ENCODE measurements around the gene DHX58.

DHX58 gene

DNA sequence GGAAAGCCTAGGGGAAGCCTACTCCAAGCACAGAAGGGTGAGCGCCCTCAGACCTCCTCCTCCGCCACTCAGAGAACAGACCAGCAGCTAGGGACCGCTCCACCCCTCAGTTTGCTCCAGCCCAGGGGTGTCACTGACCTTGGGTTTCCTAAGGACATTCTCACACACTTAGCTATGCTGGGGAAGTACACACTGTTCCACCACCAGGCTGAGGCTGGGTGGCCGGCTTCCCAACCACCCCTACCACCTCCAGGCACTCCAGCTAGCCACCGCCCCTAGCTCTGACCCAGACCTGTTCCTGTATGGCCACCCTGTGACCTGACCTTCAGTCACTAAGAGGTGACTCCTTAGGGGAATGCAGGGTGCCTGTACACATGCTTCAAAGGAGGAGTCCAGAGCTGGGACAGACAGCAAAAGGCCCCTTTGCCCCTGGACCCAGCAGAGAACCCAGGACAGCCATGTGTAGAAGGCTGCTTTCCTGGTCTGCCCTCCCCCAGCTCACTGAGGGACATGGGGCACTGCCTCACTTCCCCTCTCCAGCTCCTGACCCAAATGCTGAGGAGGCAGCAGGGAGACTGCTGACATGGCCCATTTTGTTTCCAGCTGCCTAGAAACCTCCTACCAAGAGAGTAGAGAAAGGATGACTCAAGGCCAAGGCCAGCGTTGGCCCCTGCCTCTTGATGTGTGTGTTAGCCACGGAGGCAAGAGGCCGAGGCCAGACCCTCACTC, 16.8 kb upstream of the DHX58 start:
- DNase-seq (ENCODE audit: low read depth, low spot score), result no peak

DNA sequence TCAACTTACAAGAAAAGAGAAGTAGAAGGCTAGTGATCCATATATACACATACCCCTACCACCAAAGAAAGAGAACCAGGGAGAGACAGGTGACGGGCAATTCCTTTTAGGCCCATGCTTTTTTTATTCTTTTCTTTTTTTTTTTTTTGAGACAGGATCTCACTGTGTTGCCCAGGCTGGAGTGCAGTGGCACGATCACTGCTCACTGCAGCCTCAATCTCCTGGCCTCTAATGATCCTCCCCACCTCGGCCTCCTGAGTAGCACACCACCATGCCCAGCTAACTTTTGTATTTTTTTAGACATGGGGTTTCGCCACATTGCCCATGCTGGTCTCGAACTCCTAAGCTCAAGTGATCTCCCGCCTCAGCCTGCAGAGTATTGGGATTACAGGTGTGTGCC, 14.9 kb upstream of the DHX58 start:
- no peak for DNase-seq (ENCODE audit: low read depth, low spot score)

DNA sequence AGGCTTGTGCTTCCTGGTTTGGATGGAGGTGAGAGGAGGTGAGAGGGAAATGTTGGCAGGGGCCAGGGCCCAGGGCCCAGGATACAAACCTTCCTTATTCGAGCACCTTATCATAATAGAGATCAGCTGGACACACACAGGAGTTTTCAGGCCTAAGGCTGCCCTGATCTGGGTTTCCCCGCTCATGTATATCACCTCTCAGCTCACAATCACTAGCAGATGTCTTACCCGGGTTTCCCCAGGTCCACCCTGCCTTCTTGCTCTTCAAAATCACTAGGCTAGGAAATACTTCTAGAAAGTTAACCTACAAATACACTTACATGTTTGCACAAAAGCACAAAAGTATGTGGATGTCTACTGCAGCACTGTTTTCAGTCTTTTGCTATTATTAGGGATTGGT, 14.3 kb upstream of the DHX58 start:
- no peak for DNase-seq (ENCODE audit: low read depth, low spot score)

DNA sequence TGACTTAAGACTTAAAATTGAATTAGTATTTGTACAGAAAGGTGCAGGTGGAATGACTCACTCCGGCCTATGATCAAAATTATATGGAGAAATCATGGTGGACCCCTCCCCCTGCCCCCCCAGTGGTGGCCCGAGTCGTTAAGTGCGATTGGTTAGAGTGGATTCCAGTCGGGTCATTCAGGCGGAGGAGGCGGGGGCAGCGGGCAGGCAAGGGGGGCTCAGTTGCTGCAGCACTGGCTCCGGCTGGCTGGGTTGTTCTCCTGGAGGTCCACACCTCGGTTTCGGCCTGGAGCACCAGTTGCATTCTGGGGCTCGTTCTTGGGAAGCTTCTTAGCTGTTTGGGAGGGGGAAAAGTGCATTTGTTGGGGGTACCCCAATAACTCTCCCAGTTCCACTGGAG, 13.1 kb upstream of the DHX58 start:
- no peak for DNase-seq (ENCODE audit: low read depth, low spot score)

DNA sequence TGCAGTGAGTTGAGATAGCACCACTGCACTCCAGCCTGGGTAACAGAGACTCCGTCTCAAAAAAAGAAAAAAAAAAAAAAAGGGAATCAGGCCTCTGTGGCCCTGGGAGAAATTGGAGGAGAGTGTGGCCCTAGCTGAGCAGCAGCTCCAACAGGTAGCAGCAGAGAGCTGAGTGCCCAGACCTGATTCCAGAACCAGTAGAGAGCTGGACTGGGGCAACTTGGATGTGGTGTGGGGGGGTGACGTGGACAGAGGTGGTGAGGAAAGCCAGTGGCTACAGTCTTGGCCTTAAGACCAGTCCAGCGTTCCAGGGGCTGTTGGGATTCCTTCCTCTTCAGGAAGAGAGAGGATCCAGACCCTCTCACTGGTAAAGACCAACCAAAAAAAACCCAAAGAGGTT, 11.7 kb upstream of the DHX58 start:
- DNase-seq (ENCODE audit: low read depth, low spot score), result no peak

DNA sequence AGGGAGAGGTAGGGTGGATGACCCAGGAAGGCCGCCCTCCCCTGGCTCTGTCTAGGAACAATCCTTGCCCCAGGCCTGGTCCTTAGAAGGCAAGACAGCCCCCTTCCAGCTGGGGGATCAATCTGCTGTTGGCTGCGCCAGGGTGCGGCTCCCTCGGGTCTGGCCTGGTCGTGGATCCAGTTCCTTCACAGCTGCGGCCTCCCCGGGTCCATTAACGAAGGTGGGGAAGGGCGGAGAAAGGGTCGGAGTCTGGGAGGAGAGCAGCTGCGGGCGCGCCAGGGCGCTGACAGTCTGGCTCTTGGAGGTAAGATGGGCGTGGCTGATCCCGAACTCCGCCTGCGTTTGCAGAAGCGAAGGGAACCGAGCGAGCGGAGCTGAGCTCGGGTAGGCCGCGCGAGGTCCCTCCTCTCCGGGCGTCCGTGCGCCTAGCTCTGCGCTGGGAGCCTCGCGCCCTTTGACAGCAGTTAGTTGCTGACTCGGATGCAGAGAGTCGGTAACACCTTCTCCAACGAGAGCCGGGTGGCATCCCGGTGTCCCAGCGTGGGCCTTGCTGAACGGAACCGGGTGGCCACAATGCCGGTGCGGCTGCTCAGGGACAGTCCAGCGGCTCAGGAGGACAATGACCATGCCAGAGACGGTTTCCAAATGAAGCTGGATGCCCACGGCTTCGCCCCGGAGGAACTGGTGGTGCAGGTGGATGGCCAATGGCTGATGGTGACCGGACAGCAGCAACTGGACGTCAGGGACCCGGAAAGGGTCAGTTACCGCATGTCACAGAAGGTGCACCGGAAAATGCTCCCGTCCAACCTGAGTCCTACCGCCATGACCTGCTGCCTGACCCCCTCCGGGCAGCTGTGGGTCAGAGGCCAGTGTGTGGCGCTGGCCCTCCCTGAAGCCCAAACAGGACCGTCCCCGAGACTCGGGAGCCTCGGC, 10.1 kb upstream of the DHX58 start, which contains the start of gene HSPB9:
Gene HSPB9, plus strand, starts transcription at position 434 of the 933 bp plus-strand sequence. Its CDS starts 47 bp downstream, at position 481.
- DNase-seq (ENCODE audit: low read depth, low spot score), result no peak

DNA sequence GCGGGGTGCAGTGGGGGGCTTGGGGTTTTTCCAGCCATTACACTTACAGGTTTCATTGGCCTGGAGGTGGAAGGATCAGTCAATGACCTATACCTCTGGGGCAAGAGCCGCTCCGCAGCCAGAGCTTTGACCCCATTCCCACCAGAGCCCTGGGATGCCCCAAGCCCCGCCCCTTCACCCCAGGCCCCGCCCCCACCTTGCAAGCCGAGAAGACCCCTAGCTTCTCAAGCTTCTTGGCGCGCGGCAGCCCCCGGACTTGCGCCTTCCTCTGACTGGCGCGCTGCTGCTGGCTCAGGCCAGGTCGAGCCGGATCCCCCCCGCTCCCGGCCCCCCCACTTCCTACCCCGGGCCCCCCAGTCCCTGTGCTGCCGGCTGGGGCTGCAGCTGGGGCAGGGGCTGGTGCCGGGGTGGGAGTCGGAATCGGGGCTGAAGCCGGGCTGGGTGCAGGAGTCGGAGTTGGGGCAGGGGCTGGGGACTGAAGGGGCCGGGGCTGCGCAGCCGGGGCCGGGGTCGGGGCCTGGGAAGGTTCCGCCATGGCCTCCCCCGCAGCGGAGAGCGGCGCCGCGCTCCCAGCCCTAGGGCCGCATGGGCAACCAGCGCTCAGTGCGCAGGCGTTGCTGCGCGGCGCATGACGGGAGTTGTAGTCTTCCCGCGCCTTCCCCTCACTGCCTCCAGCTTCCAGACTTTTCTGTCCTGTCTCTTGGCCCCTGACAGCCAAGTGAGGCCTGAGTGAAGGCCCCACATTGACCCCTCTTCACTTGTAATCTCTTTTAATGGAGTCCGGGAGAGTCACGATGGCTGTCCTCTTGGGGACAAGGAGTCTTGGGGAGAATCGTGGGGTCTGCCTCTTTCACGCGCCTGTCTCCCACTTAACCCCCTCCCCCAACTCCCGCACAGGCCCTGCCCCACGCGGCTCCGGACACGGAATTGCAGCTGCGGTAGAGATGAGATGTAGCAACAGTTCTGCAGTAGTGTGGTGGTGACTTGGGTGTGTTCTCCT, 8.6 kb upstream of the DHX58 start, which contains the start of gene KAT2A:
Gene KAT2A, minus strand, starts transcription at position 598 of the 1,000 bp plus-strand sequence. Its CDS starts 63 bp downstream, at position 535.
- DNase-seq (ENCODE audit: low read depth, low spot score), result peak; percentile 39

DNA sequence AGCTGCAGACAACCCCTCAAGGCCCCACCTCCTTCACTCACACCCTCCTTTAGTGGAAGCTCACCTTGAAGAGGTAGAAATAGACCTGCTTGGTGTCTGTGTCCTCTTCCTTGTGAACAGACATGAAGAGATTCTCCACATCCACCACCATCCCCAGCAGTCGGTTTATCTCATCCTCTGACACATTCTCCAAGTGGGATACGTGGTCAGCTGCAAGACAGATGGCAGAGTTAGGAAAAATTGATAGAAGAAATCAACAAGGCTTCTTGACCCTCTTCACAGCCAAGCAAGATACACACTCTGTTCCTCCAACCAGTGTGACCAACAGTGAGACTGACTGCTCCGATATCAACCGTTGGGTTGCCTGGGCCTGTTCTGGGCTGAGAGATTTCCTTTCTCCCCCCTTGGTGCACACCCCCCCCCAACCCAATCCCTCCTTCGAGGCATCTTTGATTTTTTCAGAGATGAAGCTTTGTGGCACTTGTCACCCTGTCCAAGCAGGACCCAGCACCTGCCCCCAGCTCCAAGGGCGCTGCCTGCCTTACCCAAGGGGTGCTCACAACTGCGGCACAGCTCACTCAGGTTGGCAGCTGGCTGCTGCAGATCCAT, 7.8 kb upstream of the DHX58 start:
- no peak for DNase-seq (ENCODE audit: low read depth, low spot score)

DNA sequence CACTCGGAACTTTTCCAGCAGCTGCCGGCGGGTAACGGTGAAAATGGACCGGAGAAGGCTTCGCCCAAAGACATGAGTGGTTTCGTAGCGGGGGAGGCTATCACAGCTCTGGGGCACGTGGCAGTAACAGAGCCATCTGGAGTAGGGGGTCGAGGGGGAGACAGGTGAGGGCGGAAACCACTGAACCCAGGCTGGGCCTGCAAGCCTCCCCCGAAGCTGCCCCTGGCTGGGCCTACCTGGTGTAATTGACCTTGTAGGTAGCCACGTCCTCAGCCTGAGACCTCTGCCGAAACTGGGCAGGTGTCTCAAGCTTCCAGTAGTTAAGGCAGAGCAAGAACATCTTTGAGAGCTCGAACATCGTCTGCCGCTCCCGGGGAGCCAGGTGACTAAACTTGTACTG, 6.8 kb upstream of the DHX58 start:
- no peak for DNase-seq (ENCODE audit: low read depth, low spot score)

DNA sequence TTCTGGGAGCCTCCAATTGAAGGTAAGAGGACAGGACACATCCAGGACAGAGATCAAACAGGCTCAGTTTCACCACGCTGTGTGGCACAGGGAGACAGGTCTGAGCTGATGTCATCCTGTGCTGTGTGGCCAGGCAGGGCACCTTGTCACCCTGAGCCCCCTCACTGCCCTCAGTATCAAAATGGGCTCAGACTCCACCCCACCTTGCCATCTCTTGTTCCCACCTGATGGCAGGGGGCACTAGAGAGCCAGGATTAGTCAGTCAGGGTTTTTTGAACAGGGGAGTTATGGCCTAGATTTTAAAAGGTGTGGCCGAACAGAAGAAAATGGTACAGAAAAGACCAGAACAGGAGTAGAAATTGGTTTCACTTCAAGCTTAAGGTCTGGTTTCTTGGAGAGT, 6.0 kb upstream of the DHX58 start:
- DNase-seq (ENCODE audit: low read depth, low spot score), result no peak

DNA sequence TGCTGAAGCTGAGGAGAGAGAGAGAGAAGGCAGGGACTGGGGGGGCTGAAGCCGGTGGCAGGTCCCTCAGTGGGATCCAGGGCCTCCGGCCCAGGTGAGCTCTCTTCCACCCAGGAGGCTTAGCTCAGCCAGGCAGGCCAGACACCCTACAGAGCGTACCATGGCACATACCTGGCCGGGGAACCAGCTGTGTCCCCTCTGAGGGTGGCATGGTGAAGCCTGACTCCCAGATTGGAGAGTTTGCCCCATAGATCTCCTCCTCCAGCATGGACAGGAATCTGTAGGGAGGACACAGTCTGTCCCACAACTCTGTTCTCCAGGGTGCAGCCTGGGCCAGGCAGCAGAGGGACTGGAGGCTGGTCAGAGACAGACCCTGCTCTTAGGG, 5.6 kb upstream of the DHX58 start:
- DNase-seq (ENCODE audit: low read depth, low spot score), result no peak

DNA sequence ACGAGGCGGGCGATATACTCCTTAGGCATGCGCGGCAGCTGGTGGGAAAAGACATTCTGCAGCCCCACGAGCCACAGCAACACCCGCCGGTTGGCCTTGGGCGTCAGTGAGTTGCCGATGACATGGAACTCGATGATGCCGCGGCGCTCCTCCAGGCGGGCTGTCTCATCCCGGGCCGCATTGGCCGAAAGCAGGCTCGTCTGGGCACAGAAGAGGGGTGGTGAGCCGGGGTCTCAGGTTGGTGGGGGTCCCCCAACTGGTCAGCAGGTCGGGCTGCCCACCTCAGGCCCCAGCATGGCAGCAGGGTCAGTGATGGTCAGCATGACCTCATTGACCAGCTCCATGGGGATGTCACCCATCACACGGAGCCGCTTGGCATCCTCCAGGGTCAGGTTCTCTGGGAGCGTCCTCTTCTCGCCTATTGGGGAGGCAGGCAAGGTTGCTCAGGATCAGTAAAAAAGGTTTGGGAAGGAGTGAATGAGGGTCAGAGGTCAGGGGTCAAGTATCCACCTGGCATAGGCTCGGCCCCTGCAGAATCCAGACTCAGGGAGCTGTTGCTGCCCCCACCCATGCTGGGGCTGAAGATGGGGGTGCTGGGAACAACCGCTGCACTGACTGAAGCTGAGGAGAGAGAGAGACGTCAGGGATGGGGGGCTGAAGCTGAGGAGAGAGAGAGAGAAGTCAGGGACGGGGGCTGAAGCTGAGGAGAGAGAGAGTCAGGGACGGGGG, 5.0 kb upstream of the DHX58 start:
- DNase-seq (ENCODE audit: low read depth, low spot score), result no peak

DNA sequence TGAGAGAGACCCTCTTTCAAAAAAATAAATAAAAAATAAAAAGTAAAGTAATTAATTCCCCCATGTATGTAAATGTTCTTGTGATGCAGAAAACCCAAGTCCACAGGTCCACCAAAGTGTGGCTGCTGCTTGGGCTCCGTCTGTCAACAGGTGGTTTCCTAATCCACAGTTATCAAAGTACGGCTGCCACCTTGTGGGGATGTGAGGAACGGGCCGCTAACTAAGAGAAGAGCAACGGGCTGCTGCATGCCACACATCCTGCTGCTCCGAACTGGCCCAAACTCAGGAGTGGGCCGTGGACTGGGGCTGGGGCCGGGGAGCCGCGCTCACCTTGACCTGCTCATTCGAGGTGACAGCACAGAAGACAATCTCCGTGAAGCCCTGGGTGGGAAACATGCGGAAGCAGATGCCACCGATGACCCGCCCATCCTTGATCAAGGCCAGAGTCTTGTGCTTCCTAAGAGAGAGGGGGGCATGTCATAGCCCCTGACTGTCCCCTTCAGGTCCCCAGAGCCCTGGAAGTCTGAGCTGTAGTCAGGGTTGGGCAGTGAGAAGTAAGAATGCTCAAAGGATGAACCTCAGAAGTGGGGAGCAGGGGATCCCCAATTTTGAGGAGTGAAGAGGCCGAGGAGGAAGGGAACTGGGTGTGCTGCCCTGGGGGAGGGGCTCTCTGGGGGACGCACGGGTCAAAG, 4.3 kb upstream of the DHX58 start:
- DNase-seq (ENCODE audit: low read depth, low spot score), result peak; percentile 47

DNA sequence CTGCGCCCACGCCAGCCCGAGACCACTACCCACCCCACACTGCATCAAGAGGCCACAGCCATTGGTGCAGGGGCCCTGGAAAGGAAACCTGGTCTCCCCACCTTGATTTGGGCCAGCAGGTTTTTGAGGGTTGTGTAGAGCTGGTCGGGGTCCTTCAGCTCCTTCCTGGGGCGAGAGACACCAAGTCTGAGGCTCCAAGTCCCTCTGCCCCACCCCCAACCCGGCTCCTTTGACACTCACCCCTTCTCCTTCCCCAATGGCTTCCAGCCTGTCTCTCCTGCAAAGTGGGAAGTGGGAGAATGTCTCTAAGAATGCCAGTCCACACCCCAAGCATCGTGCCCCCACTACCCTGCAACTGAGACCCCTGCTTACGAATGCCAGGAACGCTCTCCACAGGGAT, 1.6 kb upstream of the DHX58 start:
- no peak for DNase-seq (ENCODE audit: low read depth, low spot score)

DNA sequence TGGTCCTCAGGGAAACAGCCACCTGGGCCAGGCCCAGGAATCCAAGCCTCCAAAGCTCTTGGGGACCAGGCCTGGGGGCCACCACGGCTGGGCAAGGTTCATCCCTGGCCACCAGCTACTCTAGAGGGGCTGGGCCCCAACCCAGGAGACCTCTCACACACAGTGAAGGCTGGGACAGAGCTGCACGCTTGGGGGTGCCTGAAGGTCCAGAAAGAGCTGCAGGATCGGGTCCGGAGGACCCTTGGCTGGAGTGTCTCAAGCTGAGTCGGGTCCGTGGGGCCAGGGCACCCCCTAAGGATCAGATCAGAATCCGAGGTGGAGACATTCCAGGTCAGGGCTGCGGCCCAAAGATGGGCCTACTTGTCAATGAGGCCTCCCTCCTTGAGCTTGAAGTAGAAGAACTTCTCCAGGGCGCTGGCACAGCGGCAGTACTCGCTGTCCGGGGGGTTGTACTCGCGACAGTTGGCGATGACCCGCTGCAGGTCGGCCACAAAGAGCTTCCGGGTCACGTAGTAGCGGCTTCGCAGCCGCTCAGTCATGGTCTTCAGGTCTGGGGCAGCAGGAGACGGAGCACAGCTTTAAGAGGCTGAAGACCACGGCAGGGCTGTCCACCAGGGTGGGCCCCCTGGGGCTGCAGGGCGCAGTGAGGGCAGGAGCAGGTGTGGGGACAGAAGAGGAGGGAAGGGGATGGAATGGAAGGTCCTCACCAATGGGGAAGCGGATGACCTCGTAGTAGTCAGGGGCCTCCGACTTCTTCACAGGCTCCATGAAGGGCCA, 967 bp upstream of the DHX58 start:
- no peak for DNase-seq (ENCODE audit: low read depth, low spot score)

DNA sequence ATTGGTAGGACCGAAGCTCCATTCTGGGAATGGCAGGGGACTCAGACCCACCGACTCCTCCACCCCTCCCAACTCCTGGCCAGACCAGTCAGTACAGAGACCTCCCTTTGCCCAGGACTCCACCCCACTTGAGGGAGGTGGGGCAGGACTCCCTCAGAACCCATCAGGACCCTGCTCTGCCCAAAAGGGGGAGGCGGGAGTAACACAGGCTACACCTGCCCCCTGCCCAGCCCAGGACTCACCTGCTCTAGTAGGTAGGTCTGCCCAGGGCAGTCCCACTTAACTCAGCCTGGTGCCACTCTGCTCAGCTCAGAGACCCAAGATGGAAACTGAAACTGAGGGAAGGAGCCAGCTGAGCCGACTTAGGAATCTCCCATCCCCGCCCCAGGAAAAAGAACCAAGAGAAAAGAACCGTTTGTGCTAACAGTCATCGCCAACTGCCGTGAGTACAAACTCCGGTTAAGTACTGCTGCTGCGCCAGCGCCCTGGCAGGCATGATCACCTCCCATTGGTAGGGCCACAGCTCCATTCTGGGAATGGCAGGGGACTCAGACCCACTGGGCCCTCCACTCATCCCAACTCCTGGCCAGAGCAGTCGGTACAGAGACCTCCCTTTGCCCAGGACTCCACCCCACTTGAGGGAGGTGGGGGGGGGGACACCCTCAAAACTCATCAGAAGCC, 503 bp downstream of the DHX58 start:
- DNase-seq (ENCODE audit: low read depth, low spot score), result no peak

DNA sequence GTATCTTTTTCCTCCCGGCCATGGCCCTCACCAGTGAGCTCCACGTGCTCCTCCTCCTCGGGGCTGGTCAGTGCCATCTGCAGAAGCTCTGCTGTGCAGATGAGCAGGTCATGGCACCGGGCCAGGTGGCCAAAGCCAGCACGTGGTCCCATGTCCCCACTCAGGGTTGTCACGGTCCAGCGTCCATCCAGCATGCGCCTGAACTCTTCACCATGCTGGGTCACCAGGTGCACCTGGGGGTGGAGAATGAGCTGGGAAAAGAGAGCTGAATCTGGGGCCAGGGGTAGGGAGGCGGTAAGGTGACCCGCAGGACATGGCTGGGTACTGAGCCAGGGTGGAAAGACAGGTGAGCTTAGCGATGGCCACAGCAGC, 1.3 kb downstream of the DHX58 start:
- no peak for DNase-seq (ENCODE audit: low read depth, low spot score)
